ENCODE results near the gene MTHFD1L.

- no peak for TF ChIP-seq CTCF (IDR thresholded peaks at IDR 0.05)
- TF ChIP-seq POLR2A (IDR thresholded peaks at IDR 0.05): no peak
- TF ChIP-seq POLR2AphosphoS5 (IDR thresholded peaks at IDR 0.05): no peak
These were observed 205.1 kb downstream of the MTHFD1L start for GRCh38 chr6:151070631-151071051.
